ENCODE measurements around the gene KIF13A. TPM values are rescaled to one million over a fixed set of nuclear protein-coding genes. Genes with fewer than 3 reads are reported as not detected.

KIF13A gene
- total and polyA plus RNA-seq, 10 of the 15 experiments (the other 5 are each of a cell fraction or from before 2014, with no cell fraction given): 0.02 to 0.26 (median 0.13) TPM; not detected in 2

GRCh38 chr6:17740559-17741220, 246.7 kb downstream of the KIF13A start:
- WGBS (ENCODE audit: insufficient coverage, insufficient replicate concordance, low lambda C conversion rate, missing lambda C conversion rate): 25% methylated on average over 5 of the region's 5 CpGs
- RAD21 ChIA-PET (ENCODE audit: unreplicated experiment): no interaction called here
- H4K20me1 ChIP-seq (ENCODE audit: control insufficient read depth, insufficient read depth): no peaks in the 10 kb centered on the region
- in situ Hi-C loops (cut with MboI): no loop called here
- ATAC-seq: no peak
- no peak for DNase-seq (ENCODE audit: low read depth, low spot score)
- no peak for FAIRE-seq
- H3K4me2 ChIP-seq (ENCODE audit: control insufficient read depth, insufficient read depth): no peak overlapping the region
- CTCF ChIA-PET: no interaction called here
- TF ChIP-seq ZZZ3 (IDR thresholded peaks at IDR 0.05; ENCODE audit: control insufficient read depth, insufficient read length, low read depth) (no peak), IKZF2 (IDR thresholded peaks at IDR 0.05) (no peak), ASH2L (IDR thresholded peaks at IDR 0.05; ENCODE audit: borderline replicate concordance, low read depth) (no peak), ZNF207 (IDR thresholded peaks at IDR 0.05; ENCODE audit: borderline replicate concordance) (no peak), WRNIP1 (IDR thresholded peaks at IDR 0.05; ENCODE audit: borderline replicate concordance, low read depth, low read length) (no peak)
- TF ChIP-seq, protein P1, sequence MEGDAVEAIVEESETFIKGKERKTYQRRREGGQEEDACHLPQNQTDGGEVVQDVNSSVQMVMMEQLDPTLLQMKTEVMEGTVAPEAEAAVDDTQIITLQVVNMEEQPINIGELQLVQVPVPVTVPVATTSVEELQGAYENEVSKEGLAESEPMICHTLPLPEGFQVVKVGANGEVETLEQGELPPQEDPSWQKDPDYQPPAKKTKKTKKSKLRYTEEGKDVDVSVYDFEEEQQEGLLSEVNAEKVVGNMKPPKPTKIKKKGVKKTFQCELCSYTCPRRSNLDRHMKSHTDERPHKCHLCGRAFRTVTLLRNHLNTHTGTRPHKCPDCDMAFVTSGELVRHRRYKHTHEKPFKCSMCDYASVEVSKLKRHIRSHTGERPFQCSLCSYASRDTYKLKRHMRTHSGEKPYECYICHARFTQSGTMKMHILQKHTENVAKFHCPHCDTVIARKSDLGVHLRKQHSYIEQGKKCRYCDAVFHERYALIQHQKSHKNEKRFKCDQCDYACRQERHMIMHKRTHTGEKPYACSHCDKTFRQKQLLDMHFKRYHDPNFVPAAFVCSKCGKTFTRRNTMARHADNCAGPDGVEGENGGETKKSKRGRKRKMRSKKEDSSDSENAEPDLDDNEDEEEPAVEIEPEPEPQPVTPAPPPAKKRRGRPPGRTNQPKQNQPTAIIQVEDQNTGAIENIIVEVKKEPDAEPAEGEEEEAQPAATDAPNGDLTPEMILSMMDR (IDR thresholded peaks at IDR 0.05 in 2 of 3, conservative IDR thresholded peaks at IDR 0.05 in 1 of 3; ENCODE audit: control insufficient read depth in 2 of 3, extremely low read depth in 1 of 3, insufficient read depth in 1 of 3, low read depth in 3 of 3, low read length in 3 of 3): no peak
- no TSS peak for BruUV-seq (replicated peaks)
- no peaks in the 10 kb centered on the region for H3K4me1 ChIP-seq (ENCODE audit: control insufficient read depth, insufficient read depth, low read length)
- no peak overlapping the region for H3K27ac ChIP-seq (ENCODE audit: control insufficient read depth, insufficient read depth)
- H2AFZ ChIP-seq (ENCODE audit: control insufficient read depth, low read depth, low read length): no peak overlapping the region
- no peaks in the 10 kb centered on the region for H3K79me2 ChIP-seq (ENCODE audit: control insufficient read depth, insufficient read depth, low read length)
- no peak overlapping the region for H3K4me3 ChIP-seq
- intact Hi-C loops (cut with micrococcal nuclease; ENCODE audit: unreplicated experiment): no loop called here
- SMC1A ChIA-PET (ENCODE audit: uncharacterized antibody, unreplicated experiment): no interaction called here
- no peaks in the 10 kb centered on the region for H3K27me3 ChIP-seq (replicated peaks in 1 of 2; ENCODE audit: control insufficient read depth in 2 of 2, insufficient read depth in 2 of 2, low read length in 1 of 2)
- no peak overlapping the region for H3K9ac ChIP-seq (ENCODE audit: control insufficient read depth, insufficient read depth, low read length)
- POLR2A ChIA-PET: interaction anchor here (1.1 kb wide), 1 partner anchor 10 kb away, joined by 4 read pairs; no protein-coding TSS in a partner anchor
- H3K36me3 ChIP-seq (ENCODE audit: control insufficient read depth in 2 of 2, insufficient read depth in 2 of 2, low read length in 1 of 2): no peaks in the 10 kb centered on the region
- H3K9me3 ChIP-seq (replicated peaks; ENCODE audit: control insufficient read depth, insufficient read depth, low read length): peaks cover 4% of the 10 kb centered on the region; the same call in 2 of the 3 replicates

Measured in GM12878 (cell line).